NCI-H345 treated with DMSO at 0.1 percent for 48 hours (cell line): ENCODE results near the gene SNCG.
"Not testable (repeated sequence)": the region's sequence is repeated elsewhere in the genome, so short reads cannot be mapped to it uniquely, and the experiment has no call there.

Source experiments
- DNase-seq: peaks from one replicate; lab custom pipeline; 2025; ENCODE audit not compliant: unreplicated experiment; lab: John Stamatoyannopoulos, UW

SNCG gene

DNA sequence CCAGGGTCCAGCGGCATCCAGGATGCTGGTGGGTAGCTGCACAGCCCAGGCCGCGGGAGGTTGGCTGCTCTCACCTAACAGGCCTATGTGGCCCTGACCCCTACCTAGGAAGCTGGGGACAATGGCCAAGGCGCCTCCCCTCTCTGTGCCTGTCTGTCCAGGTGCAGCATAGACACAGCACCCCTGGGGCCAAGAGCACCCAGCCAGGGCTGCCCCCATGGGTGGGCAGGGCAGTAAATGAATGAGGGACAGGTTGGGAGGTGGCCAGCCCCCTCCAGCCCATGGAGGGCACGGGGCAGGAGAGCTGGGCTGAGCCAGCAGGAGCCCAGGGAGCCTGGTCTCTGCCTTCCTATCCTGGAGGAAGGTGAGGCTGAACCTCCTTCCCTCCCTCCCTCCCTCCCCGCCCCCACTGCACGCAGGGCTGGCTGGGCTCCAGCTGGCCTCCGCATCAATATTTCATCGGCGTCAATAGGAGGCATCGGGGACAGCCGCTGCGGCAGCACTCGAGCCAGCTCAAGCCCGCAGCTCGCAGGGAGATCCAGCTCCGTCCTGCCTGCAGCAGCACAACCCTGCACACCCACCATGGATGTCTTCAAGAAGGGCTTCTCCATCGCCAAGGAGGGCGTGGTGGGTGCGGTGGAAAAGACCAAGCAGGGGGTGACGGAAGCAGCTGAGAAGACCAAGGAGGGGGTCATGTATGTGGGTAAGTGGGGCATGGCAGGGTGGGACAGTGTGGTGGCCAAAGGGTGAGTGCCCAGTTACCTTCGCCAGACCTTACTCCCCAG, at the start of gene SNCG:
SNCG (plus strand) TSS at position 484 of the 785 bp plus-strand sequence; CDS start at position 583, 99 bp downstream.
- no peak for DNase-seq

DNA sequence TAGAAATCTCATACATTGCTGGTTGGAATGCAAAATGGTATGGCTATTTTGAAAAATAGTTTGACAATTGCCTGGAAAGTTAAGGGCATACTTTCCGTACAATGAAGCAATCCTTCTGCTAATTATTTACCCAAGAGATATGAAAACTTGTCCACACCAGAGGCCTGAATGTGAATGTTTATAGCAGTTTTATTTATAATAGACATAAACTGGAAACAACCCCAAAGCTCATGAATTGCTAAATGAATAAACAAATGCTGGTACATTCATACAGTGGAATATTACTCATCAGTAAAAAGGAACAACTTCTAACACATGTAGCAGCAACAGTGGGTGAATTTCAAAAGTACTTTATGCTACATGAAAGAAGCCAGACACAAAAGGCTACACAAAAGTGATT, 43.7 kb upstream of the SNCG start:
- DNase-seq = no peak

DNA sequence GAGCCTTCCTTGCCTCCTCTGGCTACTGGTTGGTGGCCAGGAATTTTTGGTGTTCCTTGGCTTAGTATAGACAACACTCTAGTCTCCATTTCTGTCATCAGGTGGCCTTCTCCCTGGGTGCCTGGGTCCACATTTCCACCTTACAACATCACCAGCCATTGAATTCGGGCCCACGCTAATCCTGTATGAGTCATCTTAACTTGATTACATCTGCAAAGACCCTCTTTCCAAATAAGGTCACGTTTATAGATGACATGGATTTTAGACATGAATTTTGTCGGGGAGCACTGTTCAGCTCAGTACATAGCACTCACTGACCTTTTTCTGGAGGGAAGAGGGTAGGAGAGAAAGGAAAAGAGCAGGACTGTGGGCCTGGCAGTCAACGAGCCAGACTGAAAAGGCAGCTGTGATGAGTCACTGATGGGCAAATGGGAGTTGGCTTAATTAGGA, 40.4 kb upstream of the SNCG start:
- DNase-seq = no peak

DNA sequence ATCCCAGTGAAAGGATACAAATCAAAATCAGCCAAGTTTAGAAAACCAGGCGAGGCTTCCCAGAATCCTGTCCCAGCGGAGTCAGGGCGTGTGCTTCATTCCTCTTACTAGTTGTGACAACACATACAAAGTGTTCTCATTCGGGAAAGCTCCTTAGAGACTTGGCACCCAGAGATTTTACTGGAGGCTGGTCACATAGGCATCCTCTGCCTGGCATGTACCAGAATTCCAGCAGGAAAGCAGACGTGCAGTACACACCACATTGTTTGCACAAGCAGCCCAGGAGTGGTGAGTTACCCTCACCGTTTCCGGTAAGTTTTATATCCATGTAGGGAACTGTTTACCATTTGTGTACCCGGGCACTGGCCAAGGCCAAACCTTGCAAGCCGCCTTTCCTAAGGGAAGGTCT, 35.8 kb upstream of the SNCG start:
- DNase-seq = no peak

DNA sequence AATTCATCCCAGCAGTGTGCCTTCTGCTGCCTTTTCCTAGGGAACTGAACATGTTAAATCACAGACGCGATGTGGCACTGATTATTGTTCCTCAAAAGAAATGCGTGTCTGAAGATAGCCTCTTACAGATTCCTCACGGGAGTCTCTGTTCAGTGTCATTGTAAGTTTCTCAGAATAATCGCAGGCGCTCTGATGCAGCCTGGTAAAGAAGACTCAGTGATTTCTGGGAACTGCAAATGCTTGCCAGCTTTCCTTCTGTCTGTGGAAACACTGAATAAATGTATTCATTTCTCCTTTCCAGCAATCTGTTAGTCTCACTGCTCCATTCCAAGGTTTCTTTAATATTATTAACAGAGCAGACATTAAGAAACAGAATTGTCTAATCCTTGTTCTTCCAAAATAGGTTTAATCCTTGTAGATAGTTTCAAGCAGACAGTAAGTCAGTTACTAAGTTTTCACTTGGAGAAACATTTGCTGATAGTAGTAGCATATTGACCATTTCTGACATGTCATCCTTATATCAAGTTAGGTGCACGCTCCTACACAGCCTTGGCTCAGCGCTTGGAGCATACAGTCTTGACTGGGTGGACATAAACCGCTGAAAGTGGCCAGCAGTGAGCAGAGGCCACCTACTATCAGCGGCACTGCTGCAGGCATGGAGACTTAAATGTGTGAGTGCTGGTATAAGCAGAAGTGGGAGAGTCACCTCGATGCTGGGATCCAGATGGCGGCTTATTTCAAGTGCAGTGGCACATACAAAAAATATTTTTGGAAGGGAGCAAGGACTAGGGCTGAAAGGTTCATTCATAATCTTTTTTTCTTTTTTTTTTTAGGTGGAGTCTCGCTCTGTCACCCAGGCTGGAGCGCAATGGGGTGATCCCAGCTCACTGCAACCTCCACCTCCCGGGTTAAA, 28.7 kb upstream of the SNCG start:
- DNase-seq = no peak

DNA sequence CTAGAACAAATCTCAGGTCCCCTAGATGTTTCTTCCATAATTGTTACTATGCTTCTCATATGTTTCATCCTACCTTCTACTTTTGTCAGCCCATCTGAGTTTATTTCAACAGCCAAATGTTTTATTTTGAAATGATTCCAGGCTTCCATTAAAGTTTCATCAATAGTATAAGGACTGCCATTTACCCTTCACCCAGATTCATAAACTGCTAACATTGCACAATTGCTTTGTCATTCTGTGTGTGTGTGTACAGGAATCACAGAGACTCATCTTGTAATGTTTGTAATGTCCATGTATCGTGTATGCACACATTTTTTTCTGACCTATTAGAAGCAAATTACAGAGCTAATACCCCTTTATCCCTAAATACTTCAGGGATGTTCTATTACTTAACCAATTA, 26.5 kb upstream of the SNCG start:
- no peak for DNase-seq

DNA sequence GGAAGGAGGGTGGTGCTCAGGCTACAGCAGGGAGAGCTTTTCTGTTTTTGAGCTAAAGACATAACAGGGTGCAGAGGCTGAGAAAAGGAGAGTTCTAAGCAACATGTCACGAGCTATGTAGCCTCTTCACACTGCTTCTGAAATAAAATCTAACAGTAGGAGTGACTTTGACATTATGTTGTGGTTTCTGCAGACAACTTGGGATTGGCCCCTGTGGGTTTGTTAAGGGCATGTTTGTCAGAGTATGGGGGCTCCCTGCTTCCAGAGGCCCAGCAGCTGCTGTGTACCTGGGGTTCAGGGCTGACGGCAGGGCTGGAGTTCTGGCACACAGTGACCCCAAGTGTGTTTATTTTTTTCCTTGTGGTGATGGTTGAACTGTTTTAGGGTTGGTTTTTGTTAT, 25.7 kb upstream of the SNCG start:
- DNase-seq = no peak

DNA sequence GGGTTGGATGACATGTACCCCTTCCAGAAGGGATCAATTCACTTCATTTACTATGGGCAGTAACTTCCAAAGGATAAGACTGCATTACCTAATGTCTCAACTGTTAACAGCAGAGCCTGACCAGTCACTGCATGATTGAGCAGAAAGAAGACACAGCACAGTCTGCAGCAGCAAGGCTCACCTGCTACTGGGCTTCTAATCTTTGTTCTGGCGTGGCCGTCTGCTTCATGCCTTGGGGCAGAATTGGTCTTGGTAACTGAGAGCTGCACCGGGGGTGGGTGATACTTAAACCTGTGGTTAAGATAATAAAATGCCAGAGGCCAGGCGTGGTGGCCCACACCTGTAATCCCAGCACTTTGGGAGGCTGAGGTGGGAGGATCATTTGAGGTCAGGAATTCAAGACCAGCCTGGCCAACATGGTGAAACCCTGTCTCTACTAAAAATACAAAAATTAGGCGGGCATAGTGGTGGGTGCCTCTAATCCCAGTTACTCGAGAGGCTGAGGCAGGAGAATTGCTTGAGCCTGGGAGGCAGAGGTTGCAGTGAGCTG, 24.2 kb upstream of the SNCG start:
- DNase-seq = not testable (repeated sequence)

DNA sequence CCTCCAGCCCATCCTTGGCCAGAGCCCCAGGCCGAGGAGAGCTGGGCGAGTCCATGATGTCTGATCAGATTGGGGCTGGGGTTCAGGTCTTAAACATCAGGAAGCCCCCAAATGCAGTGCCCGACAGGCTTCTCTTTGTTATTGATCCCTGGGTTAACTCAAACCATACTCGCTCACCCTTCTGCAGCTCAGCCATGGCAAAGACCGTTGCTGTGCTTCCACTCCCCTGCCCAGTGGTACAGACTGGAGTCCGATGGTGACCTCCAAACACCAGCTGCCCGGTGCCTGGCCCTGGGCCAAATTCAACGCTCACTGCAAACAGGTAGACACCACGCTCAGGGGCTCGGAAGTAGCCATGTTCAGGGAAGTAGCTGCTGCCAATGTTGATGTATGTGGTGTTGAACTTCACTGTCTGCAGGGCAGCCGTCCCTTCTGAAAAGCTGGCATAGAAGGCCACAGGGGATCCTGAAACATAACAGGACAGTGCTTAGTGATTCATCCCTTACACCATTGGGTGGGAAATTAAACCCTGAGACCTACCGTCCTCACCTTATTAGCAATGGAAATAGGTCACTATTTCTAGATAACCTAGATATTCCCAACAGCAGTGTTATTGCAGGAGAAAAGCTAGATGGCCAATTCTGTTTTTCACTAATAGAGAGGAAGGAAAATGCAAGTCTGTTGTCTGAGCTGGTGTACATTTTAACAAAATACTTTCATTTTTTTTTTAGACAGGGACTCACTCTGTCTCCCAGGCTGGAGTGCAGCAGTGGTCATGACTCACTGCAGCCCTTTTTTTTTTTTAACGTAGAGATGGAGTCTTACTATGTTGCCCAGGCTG, 21.5 kb upstream of the SNCG start:
- no peak for DNase-seq

DNA sequence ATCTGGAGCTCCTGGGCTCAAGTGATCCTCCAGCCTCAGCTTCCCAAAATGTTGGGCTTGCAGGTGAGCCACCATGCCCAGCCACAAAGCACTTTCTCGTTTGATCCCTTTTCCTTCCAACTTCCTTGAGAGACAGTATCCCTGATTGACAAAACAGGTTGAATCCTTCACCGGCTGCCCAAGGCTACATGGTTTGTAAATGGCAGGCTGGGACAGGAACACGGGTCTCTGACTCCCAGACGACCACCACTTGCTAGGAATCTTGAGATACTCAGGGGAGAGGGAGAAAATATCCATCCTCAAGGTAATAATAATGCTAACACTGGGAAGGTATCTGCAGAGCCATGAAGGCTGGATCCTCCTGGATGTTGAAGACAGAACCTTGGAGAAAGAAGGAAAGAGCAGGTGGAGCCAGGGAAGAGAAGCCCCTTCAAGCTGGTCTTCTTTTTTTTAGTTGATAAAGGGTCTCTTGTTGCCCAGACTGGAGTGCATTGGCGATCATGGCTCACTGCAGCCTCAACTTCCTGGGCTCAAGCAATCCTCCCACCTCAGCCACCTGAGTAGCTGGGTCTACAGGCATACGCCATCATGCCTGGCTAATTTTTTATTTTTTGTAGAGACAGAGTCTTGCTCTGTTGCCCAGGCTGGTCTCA, 20.8 kb upstream of the SNCG start:
- DNase-seq = no peak

DNA sequence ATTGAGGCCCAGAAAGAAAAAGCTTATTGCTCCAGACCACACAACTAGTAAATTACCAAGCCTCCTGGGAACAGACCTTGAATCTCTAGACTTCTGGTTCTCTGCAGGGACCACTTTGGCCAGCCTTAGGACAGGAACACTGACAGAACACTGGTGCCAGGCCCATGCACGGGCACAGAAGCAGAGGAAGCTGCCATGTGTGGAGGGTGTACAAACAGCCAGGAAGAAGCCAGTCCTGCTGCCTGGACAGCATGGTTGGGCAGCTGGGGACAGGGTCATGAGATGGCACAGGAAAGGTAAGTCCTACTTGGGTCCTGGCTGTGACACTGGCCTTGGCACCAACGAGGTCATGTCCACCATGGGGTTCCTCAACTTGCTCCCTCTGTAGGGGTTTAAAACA, 20.1 kb upstream of the SNCG start:
- no peak for DNase-seq

DNA sequence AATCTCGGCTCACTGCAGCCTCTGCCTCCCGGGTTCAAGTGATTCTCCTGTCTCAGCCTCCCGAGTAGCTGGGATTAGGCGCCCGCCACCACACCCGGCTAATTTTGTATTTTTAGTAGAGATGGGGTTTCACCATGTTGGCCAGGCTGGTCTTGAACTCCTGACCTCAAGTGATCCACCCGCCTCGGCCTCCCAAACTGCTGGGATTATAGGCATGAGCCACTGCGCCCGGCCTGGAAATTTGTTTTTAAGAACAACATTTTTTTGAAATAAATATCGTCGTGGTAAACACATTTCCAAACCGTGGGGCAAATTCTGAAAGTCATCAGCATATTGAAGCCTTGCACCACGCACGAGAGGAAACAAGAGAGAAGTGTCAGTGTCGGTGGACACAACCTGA, 18.3 kb upstream of the SNCG start:
- not testable (repeated sequence) for DNase-seq

DNA sequence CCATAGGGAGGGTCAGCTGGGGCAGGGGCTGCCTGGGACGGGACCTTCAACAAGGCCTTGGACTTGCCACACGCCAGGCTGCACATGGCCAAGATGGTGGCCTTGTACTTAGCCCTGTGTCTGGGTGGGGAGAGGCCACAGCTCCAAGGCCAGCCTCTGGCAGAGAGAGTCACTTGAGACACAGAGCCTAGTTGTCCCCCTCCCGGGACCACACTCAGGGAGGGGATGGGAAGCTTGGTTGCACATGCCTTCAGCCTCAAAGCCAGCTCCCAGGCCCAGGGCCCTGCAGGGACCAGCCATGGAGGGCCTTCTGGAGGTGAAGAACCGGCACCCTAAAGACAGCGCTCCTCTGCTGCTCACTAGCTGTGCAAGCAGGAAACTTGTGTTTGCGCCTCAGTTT, 17.7 kb upstream of the SNCG start:
- DNase-seq = no peak

DNA sequence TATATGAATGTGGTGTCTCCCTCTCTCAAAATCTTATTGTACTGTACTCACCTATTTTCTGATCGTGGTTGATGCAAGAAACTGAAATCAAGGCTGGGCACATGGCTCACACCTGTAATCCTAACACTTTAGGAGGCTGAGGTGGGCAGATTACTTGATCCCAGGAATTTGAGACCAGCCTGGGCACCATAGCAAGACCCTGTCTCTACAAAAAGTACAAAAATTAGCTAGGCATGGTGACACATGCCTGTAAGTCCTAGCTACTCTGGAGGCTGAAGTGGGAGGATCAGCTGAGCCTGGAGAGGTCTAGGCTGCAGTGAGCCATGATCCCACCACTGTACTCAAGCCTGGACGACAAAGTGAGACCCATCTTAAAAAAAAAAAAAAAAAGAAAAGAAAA, 17.0 kb upstream of the SNCG start:
- no peak for DNase-seq

DNA sequence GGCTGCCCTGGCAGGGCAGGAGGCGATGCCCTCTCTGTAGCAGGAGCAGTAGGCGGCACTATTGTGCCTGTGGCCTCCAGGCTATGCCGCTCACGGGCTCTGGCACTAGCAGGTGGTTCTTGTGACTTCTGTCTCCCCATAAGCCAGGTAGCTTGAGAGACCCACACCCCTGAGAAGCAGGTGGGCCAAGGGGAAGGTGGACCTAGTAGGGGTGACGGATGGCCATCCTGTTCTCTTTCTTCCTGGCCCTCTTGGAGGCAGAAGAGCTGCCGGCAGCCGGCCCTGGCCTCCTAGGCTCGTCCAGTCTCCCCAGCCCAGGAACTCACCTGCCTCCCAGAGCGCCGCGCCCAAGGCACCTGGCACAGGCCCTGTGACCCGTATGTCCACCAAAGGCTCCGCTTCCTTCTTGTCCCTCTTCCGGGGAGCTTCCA, 16.4 kb upstream of the SNCG start:
- DNase-seq = no peak

DNA sequence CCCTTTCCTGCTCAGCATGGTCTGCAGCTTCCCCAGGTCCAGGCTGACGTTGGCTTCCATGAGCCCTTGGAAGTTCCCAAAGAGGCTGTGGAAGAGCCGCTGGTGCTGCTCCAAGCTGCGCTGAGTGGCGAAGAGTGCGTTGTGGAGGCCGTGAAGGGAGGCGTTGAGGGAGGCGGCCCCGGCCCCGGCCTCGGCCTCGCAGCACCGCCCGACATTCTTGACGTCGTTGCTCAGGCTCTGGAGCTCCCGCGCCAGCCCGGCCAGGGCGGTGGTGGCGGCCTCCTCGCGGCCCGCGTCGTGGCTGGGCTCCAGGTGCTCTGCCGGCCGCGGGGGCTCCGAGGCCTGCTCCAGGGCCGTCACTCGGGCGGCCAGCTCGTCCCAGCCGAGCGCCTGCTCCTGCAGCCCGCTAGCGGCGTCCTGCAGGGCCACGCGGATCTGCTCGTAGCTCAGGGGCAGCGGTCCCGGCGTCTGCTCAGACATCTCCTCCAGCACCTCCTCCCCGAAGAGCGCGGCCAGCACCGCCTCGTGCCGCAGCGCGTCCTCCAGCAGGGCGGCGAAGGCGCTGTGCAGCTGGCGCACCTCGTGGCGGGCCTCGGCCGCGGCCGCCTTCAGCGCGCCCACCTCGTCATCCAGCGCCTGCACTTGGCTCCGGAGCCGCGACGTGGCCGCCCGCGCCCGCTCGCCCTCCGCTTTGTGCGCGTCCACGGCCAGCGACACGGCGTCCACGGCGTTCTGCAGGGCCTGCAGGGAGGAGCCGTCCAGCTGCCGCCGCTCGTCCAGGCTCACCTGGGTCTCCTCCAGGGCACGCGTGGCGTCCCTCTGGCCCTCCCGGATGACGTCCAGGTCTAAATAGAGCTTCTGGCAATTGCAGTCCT, 15.7 kb upstream of the SNCG start:
- DNase-seq = no peak

DNA sequence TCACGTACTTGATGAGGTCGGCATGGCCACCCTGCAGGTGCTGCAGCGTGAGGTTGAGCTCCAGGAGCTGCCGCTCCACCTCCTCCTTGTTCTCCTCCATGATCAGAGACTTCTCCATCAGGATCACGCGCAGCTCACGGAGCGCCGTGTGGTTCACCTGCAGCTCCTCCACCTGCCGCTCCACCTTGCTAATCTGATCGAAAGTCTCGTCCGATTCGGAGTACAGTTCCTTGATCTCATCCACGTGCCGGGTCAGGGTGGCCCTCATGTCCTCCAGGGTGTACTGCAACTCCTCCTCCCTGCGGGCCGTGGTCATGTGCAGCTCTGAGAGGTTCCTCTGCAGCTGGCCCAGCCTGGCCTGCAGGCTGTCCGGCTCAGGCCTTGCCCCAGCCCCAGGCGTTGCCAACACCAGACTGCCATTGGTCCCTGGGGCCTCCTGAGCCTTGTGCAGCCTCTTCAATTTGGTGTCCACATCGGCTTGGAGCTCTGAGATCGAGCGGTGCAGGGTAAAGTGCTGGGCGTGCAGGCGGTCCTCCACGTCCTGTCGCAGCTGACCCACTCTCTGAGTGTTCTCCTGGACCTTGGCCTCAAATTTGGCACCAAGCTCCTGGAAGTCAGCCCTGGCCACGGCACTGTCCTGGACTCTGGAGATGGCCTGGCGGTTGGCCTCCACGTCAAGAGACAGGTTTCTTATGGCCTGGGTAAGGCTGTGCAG, 14.9 kb upstream of the SNCG start:
- DNase-seq = no peak

DNA sequence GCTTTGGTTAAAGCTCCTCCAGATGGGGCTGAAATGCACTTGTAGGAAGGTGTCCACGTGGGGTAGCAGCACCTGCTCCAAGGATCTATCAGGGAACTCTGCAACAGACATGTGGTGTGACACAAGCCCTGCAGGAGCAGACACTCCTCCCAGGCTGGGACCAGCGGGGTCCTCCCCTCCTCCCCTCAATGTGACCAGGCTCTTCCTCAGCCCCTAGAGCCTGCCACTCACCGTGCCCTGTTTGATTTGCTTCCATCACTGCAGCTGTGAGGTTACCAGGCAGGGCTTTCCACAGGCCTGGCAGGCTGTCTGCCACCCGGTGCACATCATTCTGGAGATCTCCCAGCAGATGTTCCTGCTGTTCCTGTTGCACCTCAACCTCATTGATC, 14.4 kb upstream of the SNCG start:
- DNase-seq = no peak

DNA sequence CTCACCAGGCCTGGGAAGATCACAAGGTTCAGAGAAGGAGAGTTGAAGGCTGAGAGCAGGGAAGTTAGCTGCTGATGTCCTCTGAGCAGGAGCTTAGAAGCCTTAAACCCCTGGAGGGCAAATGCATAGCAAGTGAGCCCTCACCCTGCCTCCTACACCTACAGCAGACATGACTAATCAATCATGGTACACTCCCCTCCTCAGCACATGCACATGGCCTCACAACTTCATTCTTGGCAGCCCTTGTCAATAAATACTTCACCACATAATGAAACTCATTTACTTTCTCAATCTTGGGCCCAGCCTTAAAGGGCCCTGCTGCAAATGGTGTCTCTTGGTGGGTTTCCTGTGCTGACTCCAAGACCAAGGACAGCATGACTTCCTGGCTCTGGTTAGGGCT, 13.9 kb upstream of the SNCG start:
- no peak for DNase-seq
